ENCODE data around the gene ASB18.

DNA sequence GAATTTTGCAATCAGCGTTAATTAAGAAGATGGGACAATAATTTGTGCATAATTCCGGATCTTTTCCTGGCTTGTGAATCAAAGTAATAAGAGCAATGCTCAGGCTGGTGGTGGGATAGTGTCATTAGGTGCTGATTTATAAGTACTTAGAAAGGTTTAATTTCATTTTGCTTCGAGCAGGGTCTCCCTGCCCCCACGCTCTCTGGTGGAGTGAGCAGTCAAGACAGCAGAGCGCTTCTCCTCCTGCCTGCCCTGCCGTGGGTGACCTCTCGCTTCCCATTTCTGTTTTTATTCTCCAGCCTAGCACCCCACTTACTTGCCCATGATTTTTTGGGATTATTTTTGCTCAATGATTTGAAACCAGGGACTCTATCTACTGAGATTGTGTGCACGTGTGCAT is 7.1 kb downstream of the ASB18 start:
- no peak for TF ChIP-seq POLR2AphosphoS5 (IDR thresholded peaks at IDR 0.05)
- TF ChIP-seq, protein P1, sequence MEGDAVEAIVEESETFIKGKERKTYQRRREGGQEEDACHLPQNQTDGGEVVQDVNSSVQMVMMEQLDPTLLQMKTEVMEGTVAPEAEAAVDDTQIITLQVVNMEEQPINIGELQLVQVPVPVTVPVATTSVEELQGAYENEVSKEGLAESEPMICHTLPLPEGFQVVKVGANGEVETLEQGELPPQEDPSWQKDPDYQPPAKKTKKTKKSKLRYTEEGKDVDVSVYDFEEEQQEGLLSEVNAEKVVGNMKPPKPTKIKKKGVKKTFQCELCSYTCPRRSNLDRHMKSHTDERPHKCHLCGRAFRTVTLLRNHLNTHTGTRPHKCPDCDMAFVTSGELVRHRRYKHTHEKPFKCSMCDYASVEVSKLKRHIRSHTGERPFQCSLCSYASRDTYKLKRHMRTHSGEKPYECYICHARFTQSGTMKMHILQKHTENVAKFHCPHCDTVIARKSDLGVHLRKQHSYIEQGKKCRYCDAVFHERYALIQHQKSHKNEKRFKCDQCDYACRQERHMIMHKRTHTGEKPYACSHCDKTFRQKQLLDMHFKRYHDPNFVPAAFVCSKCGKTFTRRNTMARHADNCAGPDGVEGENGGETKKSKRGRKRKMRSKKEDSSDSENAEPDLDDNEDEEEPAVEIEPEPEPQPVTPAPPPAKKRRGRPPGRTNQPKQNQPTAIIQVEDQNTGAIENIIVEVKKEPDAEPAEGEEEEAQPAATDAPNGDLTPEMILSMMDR (IDR thresholded peaks at IDR 0.05), result no peak

All from stomach (tissue), 4 donors.